ENCODE measurements around the gene DENR. TPM values are rescaled to one million over a fixed set of nuclear protein-coding genes. Genes with fewer than 3 reads are reported as not detected.

DENR gene
- total and polyA plus RNA-seq, 2 of the 13 experiments (the other 11 are each of a cell fraction or from before 2014, with no cell fraction given): 30.0 to 59.1 TPM

GRCh38 chr12:122729583-122730214 lies 22.9 kb upstream of the DENR start:
- in situ Hi-C loops (cut with HindIII; ENCODE audit: extremely low pct_ligation_motif_present, low pct_unique_long_range_greater_than_20kb): no loop called here
- Histone ChIP-seq H3K4me1 (ENCODE audit: insufficient read depth, low read length) (peaks cover 80% of the 10 kb centered on the region), H3K9ac (ENCODE audit: insufficient read depth, low read depth, low read length) (peak overlapping the region; percentile 58), H4K20me1 (ENCODE audit: insufficient read depth, low read length) (no peaks in the 10 kb centered on the region), H2AFZ (ENCODE audit: low read length) (peak overlapping the region; percentile 91), H3K9me3 (ENCODE audit: low read length) (no peaks in the 10 kb centered on the region), H3K4me2 (ENCODE audit: low read depth, low read length) (peak overlapping the region; percentile 95), H3K27ac (ENCODE audit: extremely low read length, insufficient read depth, low read length) (no peak overlapping the region), H3K4me3 (replicated peaks in 1 of 3; ENCODE audit: insufficient read depth in 1 of 3, low read depth in 2 of 3, low read length in 3 of 3) (peak overlapping the region; percentile 68 to 80 (median 76)), H3K27me3 (ENCODE audit: control insufficient read depth in 1 of 2, insufficient read depth in 2 of 2, low read length in 2 of 2) (no peaks in the 10 kb centered on the region), H3K36me3 (replicated peaks in 1 of 2; ENCODE audit: control insufficient read depth in 1 of 2, insufficient read depth in 2 of 2, low read length in 2 of 2) (no peaks in the 10 kb centered on the region), H3K79me2 (ENCODE audit: insufficient read depth, low read length) (no peaks in the 10 kb centered on the region)
- no TSS peak for BruUV-seq (replicated peaks)
- whole genome bisulfite sequencing (ENCODE audit: low lambda C conversion rate): 48% methylated on average over 13 of the region's 27 CpGs
- FAIRE-seq (no peak), DNase-seq (ENCODE audit: low spot score) (no peak), ATAC-seq (peak; percentile 9; the same call in 1 of the 3 replicates)
- ChIA-PET CTCF (ENCODE audit: low intra/inter-chr PET ratio, low total read pairs) (no interaction called here), POLR2A (interaction anchor here (1.4 kb wide), 1 partner anchor 9 kb away, joined by 4 read pairs; no protein-coding TSS in a partner anchor)
- intact Hi-C loops (cut with micrococcal nuclease; ENCODE audit: unreplicated experiment): loop anchor here (10.0 kb wide), 1 partner anchor 55 kb away; no protein-coding TSS in a partner anchor
- TF ChIP-seq ZNF891 (CRISPR knock-in tag; IDR thresholded peaks at IDR 0.05) (no peak), NFRKB (IDR thresholded peaks at IDR 0.05) (no peak), ZNF30 (CRISPR knock-in tag; IDR thresholded peaks at IDR 0.05) (0 out of 2 replicates have a peak, but pooled peaks have one; percentile 41), FOXO4 (CRISPR knock-in tag; conservative IDR thresholded peaks at IDR 0.05) (0 out of 2 replicates have a peak, but pooled peaks have one; percentile 80), ZNF18 (CRISPR knock-in tag; IDR thresholded peaks at IDR 0.05; ENCODE audit: insufficient replicate concordance) (no peak), ZNF598 (CRISPR knock-in tag; IDR thresholded peaks at IDR 0.05; ENCODE audit: borderline replicate concordance) (0 out of 2 replicates have a peak, but pooled peaks have one; percentile 18), HNF1B (CRISPR knock-in tag; IDR thresholded peaks at IDR 0.05) (peak; percentile 46; the same call in 1 of the 2 replicates), ZBTB39 (CRISPR knock-in tag; IDR thresholded peaks at IDR 0.05) (peak; percentile 74; the same call in 1 of the 2 replicates), MXD1 (CRISPR knock-in tag; IDR thresholded peaks at IDR 0.05) (0 out of 2 replicates have a peak, but pooled peaks have one; percentile 21), ZBTB33 (CRISPR knock-in tag; IDR thresholded peaks at IDR 0.05) (0 out of 2 replicates have a peak, but pooled peaks have one; percentile 46)
